NK-92 (cell line): ENCODE data around the gene AARS1.
A peak's percentile ranks its signal among the peaks of the same experiment; 100 is the strongest.
"Not testable (repeated sequence)": the region's sequence is repeated elsewhere in the genome, so short reads cannot be mapped to it uniquely, and the experiment has no call there.

Experiments used
- DNase-seq: peaks from one replicate; lab custom pipeline; 2025; ENCODE audit not compliant: unreplicated experiment; lab: John Stamatoyannopoulos, UW

AARS1 gene

GRCh38 chr16:70289229-70290094, at the start of gene AARS1:
Gene AARS1, minus strand, starts transcription at chr16:70289506. Its CDS starts 6,743 bp downstream, at chr16:70282763.
- peak; percentile 65 for DNase-seq

- no peak for DNase-seq
Observed at GRCh38 chr16:70337814-70338213, 48.5 kb upstream of the AARS1 start.

GRCh38 chr16:70332728-70333127, 43.4 kb upstream of the AARS1 start:
- DNase-seq: not testable (repeated sequence)

- no peak for DNase-seq
Observed at GRCh38 chr16:70331588-70332358, 42.5 kb upstream of the AARS1 start.

GRCh38 chr16:70331091-70331490, 41.8 kb upstream of the AARS1 start:
- DNase-seq: no peak

GRCh38 chr16:70324998-70325747, 35.9 kb upstream of the AARS1 start:
- no peak for DNase-seq

- DNase-seq: no peak
Observed at GRCh38 chr16:70320121-70320520, 30.8 kb upstream of the AARS1 start.

- DNase-seq: not testable (repeated sequence)
Observed at GRCh38 chr16:70307726-70308125, 18.4 kb upstream of the AARS1 start.

GRCh38 chr16:70306880-70307279, 17.6 kb upstream of the AARS1 start:
- no peak for DNase-seq

GRCh38 chr16:70304892-70305448, 15.7 kb upstream of the AARS1 start:
- DNase-seq: no peak

GRCh38 chr16:70302745-70303144, 13.4 kb upstream of the AARS1 start:
- DNase-seq: no peak

GRCh38 chr16:70301121-70301520, 11.8 kb upstream of the AARS1 start:
- no peak for DNase-seq

- DNase-seq: no peak
Observed at GRCh38 chr16:70298988-70299938, 10.0 kb upstream of the AARS1 start, which contains the start of gene DDX19B. Gene DDX19B, plus strand, starts transcription at chr16:70299186. Its CDS starts 112 bp downstream, at chr16:70299298.

- no peak for DNase-seq
Observed at GRCh38 chr16:70295634-70296033, 6.3 kb upstream of the AARS1 start.

GRCh38 chr16:70294385-70295025, 5.2 kb upstream of the AARS1 start:
- no peak for DNase-seq

- DNase-seq: not testable (repeated sequence)
Observed at GRCh38 chr16:70292148-70292547, 2.8 kb upstream of the AARS1 start.

GRCh38 chr16:70290949-70291519, 1.7 kb upstream of the AARS1 start:
- no peak for DNase-seq

- not testable (repeated sequence) for DNase-seq
Observed at GRCh38 chr16:70287304-70287971, 1.9 kb downstream of the AARS1 start.
